Right lobe of liver (tissue), 6 donors: Measurements from ENCODE around the gene NTN5. TPM values are rescaled to one million over a fixed set of nuclear protein-coding genes. Genes with fewer than 3 reads are reported as not detected.
A peak's percentile ranks its signal among the peaks of the same experiment; 100 is the strongest.

ENCODE experiments used
- ATAC-seq, 4 donors: fragments of 200-7000 bp; cut with Tn5 transposase; one replicate each; pipeline ENCODE4 v1.9.1; 2020; ENCODE audit warnings: mild to moderate bottlenecking in 4 of 4, moderate library complexity in 4 of 4
- DNase-seq, 3 donors: peaks; one replicate each; pipeline ENCODE4 v3.0.0-alpha.2; 2020
- H3K27ac ChIP-seq, 3 donors: fragments of 200-600 bp; one replicate each; pipeline ENCODE4 v1.8.0; 2022
- H3K27me3 ChIP-seq, 2 donors: fragments of 200-600 bp; one replicate each; pipeline ENCODE4 v1.8.0; 2022
- H3K36me3 ChIP-seq, 4 donors: fragments of 200-600 bp; sonication (generic) in 1 of 4; one replicate each; pipeline versions ENCODE4 v1.5.1 to v1.8.0; 2017 to 2022; ENCODE audit warnings: control low read depth in 1 of 4
- H3K4me1 ChIP-seq, 4 donors: fragments of 200-600 bp; sonication (generic) in 1 of 4; one replicate each; pipeline versions ENCODE4 v1.5.1 to v1.8.0; 2017 to 2022; ENCODE audit warnings: control low read depth in 1 of 4
- H3K4me3 ChIP-seq, 3 donors: fragments of 200-600 bp; one replicate each; pipeline ENCODE4 v1.8.0; 2022
- H3K9me3 ChIP-seq, 4 donors: fragments of 200-600 bp; sonication (generic) in 1 of 4; one replicate each; pipeline versions ENCODE4 v1.5.1 to v1.8.0; 2017 to 2022; ENCODE audit warnings: control low read depth in 1 of 4
- POLR2A ChIP-seq: fragments of 450-650 bp; IDR thresholded peaks from one replicate; pipeline ENCODE4 v1.6.1; 2017; ENCODE audit warnings: antibody characterized with exemption, mild to moderate bottlenecking
- WGBS: methylation state at CpG from one replicate; pipeline ENCODE4 v1.1.6; 2018; ENCODE audit warnings: low coverage, low lambda C conversion rate; ENCODE audit not compliant: insufficient coverage; ENCODE audit errors: missing lambda C conversion rate; 5-methylcytosine and 5-hydroxymethylcytosine counted together
- intact Hi-C, 2 donors: fragments of 100-400 bp; cut with DNase I; formaldehyde crosslinking; loops; one replicate each; pipeline versions ENCODE4 v1.11.2 to v1.14.1; 2022
- long read RNA-seq: library from polyadenylated mRNA; unstranded; transcript quantifications from one replicate; pipeline ENCODE4 v2.0.0, GENCODE V29; 2019
- total RNA-seq, 6 experiments: library from RNA; depleted of rRNA in 2 of 6; stranded (reverse); fragments of >200 nt in 2 of 6; fragmentation: NEBNext Ultra II Directional in 3 of 6; extraction: Animal tissue kit (Norgen Biotek cat#: 25700) in 3 of 6; gene quantifications; one replicate each; pipeline versions ENCODE4 v1.1.0 to v1.2.4, GENCODE V29; 2016 to 2023
- TF ChIP-seq, protein P1 (sequence below), 4 donors: fragments of 200-600 bp in 3 of 4; fragments of 450-650 bp in 1 of 4; IDR thresholded peaks; one replicate each; pipeline versions ENCODE4 v1.5.1 to v1.8.0; 2016 to 2022; ENCODE audit warnings: antibody characterized with exemption in 4 of 4, mild to moderate bottlenecking in 2 of 4
- donor health status: DM: no; HTN: yes; CAD: no.
- donor health status: DM: no; HTN: no; CAD: no.
- donor health status: DM: no; HTN: no; CAD: no.
- donor health status: DM: no; HTN: yes; CAD: no.
- donor health status: DM: no; HTN: yes; CAD: no.

The NTN5 gene, protein sequence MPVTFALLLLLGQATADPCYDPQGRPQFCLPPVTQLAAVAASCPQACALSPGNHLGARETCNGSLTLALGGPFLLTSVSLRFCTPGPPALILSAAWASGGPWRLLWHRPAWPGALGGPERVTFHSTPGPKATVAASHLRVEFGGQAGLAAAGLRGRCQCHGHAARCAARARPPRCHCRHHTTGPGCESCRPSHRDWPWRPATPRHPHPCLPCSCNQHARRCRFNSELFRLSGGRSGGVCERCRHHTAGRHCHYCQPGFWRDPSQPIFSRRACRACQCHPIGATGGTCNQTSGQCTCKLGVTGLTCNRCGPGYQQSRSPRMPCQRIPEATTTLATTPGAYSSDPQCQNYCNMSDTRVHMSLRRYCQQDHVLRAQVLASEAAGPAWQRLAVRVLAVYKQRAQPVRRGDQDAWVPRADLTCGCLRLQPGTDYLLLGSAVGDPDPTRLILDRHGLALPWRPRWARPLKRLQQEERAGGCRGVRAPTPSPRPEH
- total RNA-seq: under 1 TPM in 2 of 6 experiments, not detected in 4; 0.11 to 0.32 TPM
- long read RNA-seq: 0 reads

DNA sequence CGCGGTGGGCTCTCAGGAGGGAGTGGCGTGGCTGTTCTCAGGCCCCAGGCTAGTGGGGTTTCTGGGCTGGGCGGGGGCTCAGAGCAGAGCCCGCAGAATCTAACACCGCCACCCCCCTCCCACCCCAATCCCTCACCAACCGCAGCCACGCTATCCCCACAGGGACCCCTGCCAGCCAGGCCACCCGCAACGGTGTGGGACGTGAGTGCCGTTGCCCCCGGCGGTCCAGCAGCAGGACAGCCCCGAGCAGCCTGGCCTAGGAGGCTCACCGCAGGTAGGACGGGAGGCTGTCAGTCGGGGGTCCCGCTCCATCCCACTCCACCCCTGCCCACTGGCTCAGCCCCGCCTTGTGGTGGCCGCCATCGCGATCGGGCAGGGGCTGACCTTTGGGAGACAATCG lies at the start of gene NTN5:
TSS of gene NTN5 (minus strand) at position 24 of the 400 bp plus-strand sequence. CDS start 2,031 bp downstream, outside the sequence.
- no peak within 1 kb of the TSS for H3K27ac ChIP-seq
- no peaks in the 10 kb centered on the region for H3K9me3 ChIP-seq
- peaks cover 0 to 6% (median 3%) of the 10 kb centered on the region in 4 donors for H3K4me1 ChIP-seq
- WGBS: no CpG with 5 or more reads among the region's 25 CpGs
- no peak within 1 kb of the TSS for H3K4me3 ChIP-seq
- TF ChIP-seq POLR2A: no peak
- TF ChIP-seq, protein P1, sequence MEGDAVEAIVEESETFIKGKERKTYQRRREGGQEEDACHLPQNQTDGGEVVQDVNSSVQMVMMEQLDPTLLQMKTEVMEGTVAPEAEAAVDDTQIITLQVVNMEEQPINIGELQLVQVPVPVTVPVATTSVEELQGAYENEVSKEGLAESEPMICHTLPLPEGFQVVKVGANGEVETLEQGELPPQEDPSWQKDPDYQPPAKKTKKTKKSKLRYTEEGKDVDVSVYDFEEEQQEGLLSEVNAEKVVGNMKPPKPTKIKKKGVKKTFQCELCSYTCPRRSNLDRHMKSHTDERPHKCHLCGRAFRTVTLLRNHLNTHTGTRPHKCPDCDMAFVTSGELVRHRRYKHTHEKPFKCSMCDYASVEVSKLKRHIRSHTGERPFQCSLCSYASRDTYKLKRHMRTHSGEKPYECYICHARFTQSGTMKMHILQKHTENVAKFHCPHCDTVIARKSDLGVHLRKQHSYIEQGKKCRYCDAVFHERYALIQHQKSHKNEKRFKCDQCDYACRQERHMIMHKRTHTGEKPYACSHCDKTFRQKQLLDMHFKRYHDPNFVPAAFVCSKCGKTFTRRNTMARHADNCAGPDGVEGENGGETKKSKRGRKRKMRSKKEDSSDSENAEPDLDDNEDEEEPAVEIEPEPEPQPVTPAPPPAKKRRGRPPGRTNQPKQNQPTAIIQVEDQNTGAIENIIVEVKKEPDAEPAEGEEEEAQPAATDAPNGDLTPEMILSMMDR (IDR thresholded peaks at IDR 0.05): no peak
- no peaks in the 10 kb centered on the region for H3K27me3 ChIP-seq
- intact Hi-C loops: loop anchor here in 1 of 2 donors (10.0 kb wide), 3 partner anchors 62 to 162 kb away; partner anchors contain the start of gene HSD17B14
- H3K36me3 ChIP-seq: no peaks in the 10 kb centered on the region
- no peak for ATAC-seq
- peak in 1 of 3 donors; percentile 56 for DNase-seq

- no peak overlapping the region for H3K27ac ChIP-seq
- intact Hi-C loops: no loop called here
- no peaks in the 10 kb centered on the region for H3K9me3 ChIP-seq
- H3K4me1 ChIP-seq: no peaks in the 10 kb centered on the region
- DNase-seq (no peak), ATAC-seq (no peak)
- H3K27me3 ChIP-seq: no peaks in the 10 kb centered on the region
- no peak overlapping the region for H3K4me3 ChIP-seq
- H3K36me3 ChIP-seq: no peaks in the 10 kb centered on the region
- TF ChIP-seq, protein P1 (IDR thresholded peaks at IDR 0.05): no peak
- TF ChIP-seq POLR2A: no peak
- WGBS: 73% methylated on average over 7 of the region's 11 CpGs
Measured at GRCh38 chr19:48722196-48722708, 49.4 kb upstream of the NTN5 start.

DNA sequence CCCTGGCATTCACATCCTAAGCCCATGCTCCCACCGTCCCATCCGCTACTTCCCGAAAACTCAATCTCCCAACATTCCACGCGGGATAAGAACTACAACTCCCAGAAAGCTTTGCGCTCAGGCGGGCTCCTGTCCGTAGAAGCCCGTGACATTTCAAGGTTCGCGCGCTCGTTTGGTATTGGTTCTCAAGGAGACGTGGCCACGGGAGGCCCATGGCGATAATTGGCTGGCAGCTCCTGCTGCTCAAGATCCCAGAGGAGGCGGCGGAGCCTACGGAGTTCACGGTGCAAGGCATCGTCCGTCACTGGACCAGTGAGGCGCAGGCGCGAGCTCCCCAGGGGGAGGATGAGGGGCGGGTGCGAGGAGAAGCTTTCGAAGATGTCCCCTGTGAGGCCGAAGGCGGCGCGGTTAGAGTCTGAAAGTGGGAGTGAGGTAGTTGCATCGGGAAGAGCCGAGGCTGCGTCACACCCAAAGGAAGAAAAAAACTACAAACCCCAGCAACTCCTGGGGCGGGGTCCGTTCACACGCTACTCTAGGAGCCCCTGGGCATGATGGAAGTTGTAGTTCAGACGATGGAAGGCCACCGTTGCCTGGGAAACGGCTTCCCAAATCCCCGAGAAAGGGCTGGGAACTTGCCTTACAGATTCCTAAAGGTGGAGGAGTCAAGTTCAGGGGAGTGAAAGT lies 47.9 kb upstream of the NTN5 start:
- 15% methylated on average over 33 of the region's 42 CpGs for WGBS
- DNase-seq: peak; percentile 96 to 98 (median 98)

DNA sequence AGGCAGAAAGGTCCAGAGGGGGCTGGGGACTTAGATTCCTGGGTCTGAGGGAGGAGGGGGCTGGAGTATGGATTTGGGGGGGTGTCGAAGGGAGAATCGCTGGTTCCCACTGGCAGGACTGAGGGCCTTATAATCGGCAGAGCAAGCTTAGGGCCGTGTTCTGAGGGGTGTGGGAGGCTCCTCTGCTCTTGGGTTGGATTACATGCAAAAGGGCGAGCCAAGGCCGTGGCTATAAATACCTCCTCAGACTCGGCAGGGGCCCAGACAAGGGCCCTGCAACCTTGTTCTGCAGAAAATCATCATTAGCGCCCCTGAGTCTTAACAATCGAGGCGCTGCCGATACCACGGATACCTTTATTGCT lies 47.4 kb upstream of the NTN5 start:
- no peaks in the 10 kb centered on the region for H3K4me1 ChIP-seq
- WGBS: 20% methylated on average over 2 of the region's 12 CpGs
- intact Hi-C loops: no loop called here

More for the DNA sequence above, 47.9 kb upstream of the NTN5 start:
- intact Hi-C loops: no loop called here
- no peaks in the 10 kb centered on the region for H3K4me1 ChIP-seq
- H3K27ac ChIP-seq: peak overlapping the region; percentile 33 to 62 (median 62)
- H3K36me3 ChIP-seq: no peaks in the 10 kb centered on the region
- peak; percentile 80 to 91 (median 88) for ATAC-seq
- H3K9me3 ChIP-seq: no peaks in the 10 kb centered on the region
- H3K27me3 ChIP-seq: no peaks in the 10 kb centered on the region
- no peak for TF ChIP-seq POLR2A
- TF ChIP-seq, protein P1 (IDR thresholded peaks at IDR 0.05): no peak
- peak overlapping the region; percentile 43 to 63 (median 59) for H3K4me3 ChIP-seq

More for the DNA sequence above, 47.4 kb upstream of the NTN5 start:
- H3K36me3 ChIP-seq: no peaks in the 10 kb centered on the region
- no peaks in the 10 kb centered on the region for H3K27me3 ChIP-seq
- peak overlapping the region in 1 of 3 donors; percentile 59 for H3K4me3 ChIP-seq
- no peaks in the 10 kb centered on the region for H3K9me3 ChIP-seq
- DNase-seq (no peak), ATAC-seq (no peak)
- TF ChIP-seq, protein P1 (IDR thresholded peaks at IDR 0.05): no peak
- no peak for TF ChIP-seq POLR2A
- H3K27ac ChIP-seq: peak overlapping the region in 1 of 3 donors; percentile 33
